Naive thymus-derived CD4-positive, alpha-beta T cell (primary cell): ENCODE measurements around the gene CTBP2. TPM values are rescaled to one million over a fixed set of nuclear protein-coding genes. Genes with fewer than 3 reads are reported as not detected.

Source experiments
- ATAC-seq: fragments of 150-1000 bp; cut with Tn5 transposase; 2 replicates; pipeline ENCODE4 v1.10.0; 2021; ENCODE audit warnings: mild to moderate bottlenecking, moderate library complexity
- CTCF ChIA-PET: fragments of 350-600 bp; sonication (Branson Sonifier 250); formaldehyde crosslinking; loops from one replicate; lab custom pipeline; 2021; ENCODE audit warnings: antibody characterized with exemption; lab: Charles Lee
- POLR2A ChIA-PET: fragments of 350-600 bp; sonication (Branson Sonifier 250); formaldehyde crosslinking; loops from one replicate; lab custom pipeline; 2021; ENCODE audit warnings: antibody characterized with exemption, inconsistent platforms; lab: Charles Lee
- DNase-seq, 9 donors: peaks; one replicate each; pipeline versions ENCODE4 v3.0.0 to v3.0.0-alpha.2; 2020 to 2022; ENCODE audit warnings: mixed read lengths in 1 of 9
- H3K27ac ChIP-seq: one replicate; pipeline ENCODE4 v1.7.0; 2013; ENCODE audit warnings: mild to moderate bottlenecking, low read depth, low read length, moderate library complexity
- H3K27me3 ChIP-seq, 2 donors: one replicate each; pipeline ENCODE4 v1.7.0; 2013; ENCODE audit warnings: low read length in 2 of 2, mild to moderate bottlenecking in 2 of 2, moderate library complexity in 2 of 2; ENCODE audit not compliant: control insufficient read depth in 2 of 2, insufficient read depth in 2 of 2
- H3K36me3 ChIP-seq, 3 experiments: 1 replicate in 2 of 3; 2 replicates in 1 of 3; pipeline ENCODE4 v1.7.0; 2013; ENCODE audit warnings: low read length in 3 of 3, mild to moderate bottlenecking in 3 of 3, moderate library complexity in 1 of 3; ENCODE audit not compliant: insufficient read depth in 3 of 3, control insufficient read depth in 2 of 3
- H3K4me1 ChIP-seq, 2 donors: one replicate each; pipeline ENCODE4 v1.7.0; 2013; ENCODE audit warnings: low read length in 2 of 2, mild to moderate bottlenecking in 2 of 2, moderate library complexity in 1 of 2; ENCODE audit not compliant: control insufficient read depth in 2 of 2, insufficient read depth in 2 of 2
- H3K4me3 ChIP-seq: 2 replicates; pipeline ENCODE4 v1.7.0; 2013; ENCODE audit warnings: mild to moderate bottlenecking, low read length
- H3K9me3 ChIP-seq, 3 experiments: 1 replicate in 2 of 3; 2 replicates in 1 of 3; pipeline ENCODE4 v1.7.0; 2013; ENCODE audit warnings: low read length in 3 of 3; ENCODE audit not compliant: control insufficient read depth in 2 of 3
- H3K27ac Mint-ChIP-seq, 9 donors: one replicate each; pipeline ENCODE4 v1.8.0; 2020 to 2022; ENCODE audit warnings: mixed read lengths in 9 of 9, mild to moderate bottlenecking in 8 of 9, moderate library complexity in 5 of 9, inconsistent platforms in 2 of 9
- H3K27me3 Mint-ChIP-seq, 5 donors: one replicate each; pipeline ENCODE4 v1.8.0; 2021 to 2022; ENCODE audit warnings: mixed read lengths in 5 of 5, mild to moderate bottlenecking in 1 of 5
- H3K36me3 Mint-ChIP-seq, 5 donors: one replicate each; pipeline ENCODE4 v1.8.0; 2020 to 2022; ENCODE audit warnings: mixed read lengths in 5 of 5, mild to moderate bottlenecking in 3 of 5, inconsistent platforms in 1 of 5
- H3K4me1 Mint-ChIP-seq, 7 donors: one replicate each; pipeline ENCODE4 v1.8.0; 2020 to 2022; ENCODE audit warnings: mixed read lengths in 7 of 7, mild to moderate bottlenecking in 3 of 7, inconsistent platforms in 1 of 7
- H3K4me3 Mint-ChIP-seq, 10 donors: one replicate each; pipeline ENCODE4 v1.8.0; 2020 to 2022; ENCODE audit warnings: mild to moderate bottlenecking in 10 of 10, mixed read lengths in 10 of 10, moderate library complexity in 6 of 10, inconsistent platforms in 2 of 10
- H3K9me3 Mint-ChIP-seq, 11 donors: one replicate each; pipeline ENCODE4 v1.8.0; 2020 to 2022; ENCODE audit warnings: mixed read lengths in 11 of 11, mild to moderate bottlenecking in 4 of 11, inconsistent platforms in 1 of 11, moderate library complexity in 1 of 11
- intact Hi-C, 2 donors: fragments of 100-400 bp; cut with micrococcal nuclease; formaldehyde crosslinking; loops; one replicate each; pipeline ENCODE4 v1.15.1; 2023
- microRNA-seq: library from miRNA; unstranded; fragments of <30 nt; microRNA quantifications from one replicate; pipeline ENCODE4 v1.2.0, GENCODE V29; 2022; ENCODE audit warnings: borderline microRNAs expressed
- polyA plus RNA-seq, 2 donors: library from polyadenylated mRNA; unstranded; fragments of 300-500 nt; fragmentation: Illumina TruSeq; gene quantifications; one replicate each; pipeline ENCODE4 v1.2.3, GENCODE V29; 2021
- total RNA-seq, 6 experiments: library from RNA in 5 of 6; stranded (reverse) in 5 of 6; gene quantifications; 1 replicate in 5 of 6; 2 replicates in 1 of 6; pipeline ENCODE4 v1.2.3 and lab custom pipeline; 2021 to 2026

CTBP2 gene
- total and polyA plus RNA-seq, 7 experiments from 2014 or later: 0.05 to 39.5 (median 1.7) TPM; not detected in 1

- ChIA-PET POLR2A (no interaction called here), CTCF (no interaction called here)
- Histone ChIP-seq H3K36me3 (no peaks in the 10 kb centered on the region), H3K4me3 (no peak overlapping the region), H3K4me1 (peaks cover 5% of the 10 kb centered on the region in 2 donors), H3K27ac (no peak overlapping the region), H3K9me3 (no peaks in the 10 kb centered on the region), H3K27me3 (no peaks in the 10 kb centered on the region)
- DNase-seq (no peak), ATAC-seq (no peak)
- H3K36me3 Mint-ChIP-seq: peaks cover 4 to 22% (median 9%) of the 10 kb centered on the region in 5 donors
- peak overlapping the region in 1 of 9 donors; percentile 26 for H3K27ac Mint-ChIP-seq
- H3K4me1 Mint-ChIP-seq: peaks cover 13 to 81% (median 66%) of the 10 kb centered on the region in 7 donors
- H3K9me3 Mint-ChIP-seq: peaks cover 0 to 5% (median 5%) of the 10 kb centered on the region in 11 donors
- peak overlapping the region in 7 of 10 donors; percentile 2 to 61 (median 26) for H3K4me3 Mint-ChIP-seq
- H3K27me3 Mint-ChIP-seq: no peaks in the 10 kb centered on the region
- intact Hi-C loops: no loop called here
Observed at GRCh38 chr10:124935946-124936345, 224.4 kb downstream of the CTBP2 start.

Small RNA genes within 50 kb of the gene (microRNA-seq; reads per million reads assigned to microRNA genes)
- gene MIR4296: not detected

Other genes with a start within 250 kb of the CTBP2 start
- 10 to 100 TPM; 16.0 to 26.4 (median 22.5) TPM for gene ZRANB1, start 218.4 kb downstream of the CTBP2 start, total RNA-seq
- 10 to 100 TPM in 1 of 2 donors, 1 to 10 TPM in 1; 7.3 to 10.5 TPM for gene ZRANB1, start 218.4 kb downstream of the CTBP2 start, polyA plus RNA-seq